ENCODE data around the gene ARPP21.

DNA sequence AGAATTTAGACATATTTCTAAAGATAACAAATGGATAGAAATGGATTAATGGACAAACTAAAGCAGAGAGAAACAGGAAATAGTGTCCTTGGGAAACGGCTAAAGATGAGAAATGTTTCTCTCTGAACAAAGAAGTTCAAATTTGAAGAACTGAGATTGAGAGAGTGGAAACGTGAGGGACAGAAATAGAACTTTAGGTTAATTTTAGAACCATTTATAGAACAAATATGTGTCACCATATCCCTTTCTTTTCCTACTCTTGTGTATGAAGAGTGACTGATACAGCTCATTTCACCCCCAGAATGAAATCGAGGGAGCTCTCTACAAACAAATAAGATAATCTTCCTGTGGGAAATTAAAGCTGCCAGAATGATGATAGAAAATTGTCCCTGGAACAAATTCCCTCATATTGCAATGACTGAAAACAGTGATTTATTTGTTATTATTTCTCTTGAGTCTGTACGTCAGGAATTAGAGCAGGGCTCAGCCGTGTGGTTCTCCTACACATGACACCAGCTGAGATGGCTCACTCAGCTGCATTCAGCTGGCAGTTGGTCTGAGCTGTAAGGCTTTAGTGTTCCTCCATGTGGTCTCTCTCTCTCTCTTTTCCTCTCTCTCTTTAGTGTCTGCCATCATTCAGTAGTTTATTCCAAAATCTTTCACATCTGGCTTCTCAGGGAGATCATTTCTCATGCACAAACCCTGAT, 46.6 kb upstream of the ARPP21 start:
- no peak for TF ChIP-seq EZH2phosphoT487 (IDR thresholded peaks at IDR 0.05; ENCODE audit: borderline replicate concordance, low read depth, low read length)
- TF ChIP-seq, protein P1, sequence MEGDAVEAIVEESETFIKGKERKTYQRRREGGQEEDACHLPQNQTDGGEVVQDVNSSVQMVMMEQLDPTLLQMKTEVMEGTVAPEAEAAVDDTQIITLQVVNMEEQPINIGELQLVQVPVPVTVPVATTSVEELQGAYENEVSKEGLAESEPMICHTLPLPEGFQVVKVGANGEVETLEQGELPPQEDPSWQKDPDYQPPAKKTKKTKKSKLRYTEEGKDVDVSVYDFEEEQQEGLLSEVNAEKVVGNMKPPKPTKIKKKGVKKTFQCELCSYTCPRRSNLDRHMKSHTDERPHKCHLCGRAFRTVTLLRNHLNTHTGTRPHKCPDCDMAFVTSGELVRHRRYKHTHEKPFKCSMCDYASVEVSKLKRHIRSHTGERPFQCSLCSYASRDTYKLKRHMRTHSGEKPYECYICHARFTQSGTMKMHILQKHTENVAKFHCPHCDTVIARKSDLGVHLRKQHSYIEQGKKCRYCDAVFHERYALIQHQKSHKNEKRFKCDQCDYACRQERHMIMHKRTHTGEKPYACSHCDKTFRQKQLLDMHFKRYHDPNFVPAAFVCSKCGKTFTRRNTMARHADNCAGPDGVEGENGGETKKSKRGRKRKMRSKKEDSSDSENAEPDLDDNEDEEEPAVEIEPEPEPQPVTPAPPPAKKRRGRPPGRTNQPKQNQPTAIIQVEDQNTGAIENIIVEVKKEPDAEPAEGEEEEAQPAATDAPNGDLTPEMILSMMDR (conservative IDR thresholded peaks at IDR 0.05; ENCODE audit: low read length) = no peak

Data from OCI-LY7 (cell line).